ENCODE measurements around the gene JPH2.
"Not testable (repeated sequence)": the region's sequence is repeated elsewhere in the genome, so short reads cannot be mapped to it uniquely, and the experiment has no call there.

JPH2 gene

DNA sequence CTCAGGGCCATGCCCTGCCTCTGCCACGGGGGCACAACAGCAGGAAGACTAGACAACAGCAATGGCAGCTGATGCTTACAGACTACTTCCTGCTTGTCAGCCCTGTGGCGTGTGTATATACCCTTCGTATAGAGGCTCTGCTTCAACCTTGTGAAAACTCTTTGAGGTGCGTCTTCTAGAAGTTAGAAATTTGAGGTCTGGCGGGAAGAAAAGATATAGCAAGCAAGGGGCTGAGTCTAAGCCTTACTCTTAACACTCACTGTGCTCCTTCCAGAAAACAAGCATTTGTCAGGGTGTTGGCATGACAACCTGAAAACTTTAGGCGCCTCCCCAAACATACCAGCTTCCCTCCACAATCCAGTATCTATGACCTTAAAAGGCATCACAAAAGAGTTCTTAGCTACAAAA lies 33.3 kb downstream of the JPH2 start:
- DNase-seq, result peak in 1 of 2 experiments; percentile 22

DNA sequence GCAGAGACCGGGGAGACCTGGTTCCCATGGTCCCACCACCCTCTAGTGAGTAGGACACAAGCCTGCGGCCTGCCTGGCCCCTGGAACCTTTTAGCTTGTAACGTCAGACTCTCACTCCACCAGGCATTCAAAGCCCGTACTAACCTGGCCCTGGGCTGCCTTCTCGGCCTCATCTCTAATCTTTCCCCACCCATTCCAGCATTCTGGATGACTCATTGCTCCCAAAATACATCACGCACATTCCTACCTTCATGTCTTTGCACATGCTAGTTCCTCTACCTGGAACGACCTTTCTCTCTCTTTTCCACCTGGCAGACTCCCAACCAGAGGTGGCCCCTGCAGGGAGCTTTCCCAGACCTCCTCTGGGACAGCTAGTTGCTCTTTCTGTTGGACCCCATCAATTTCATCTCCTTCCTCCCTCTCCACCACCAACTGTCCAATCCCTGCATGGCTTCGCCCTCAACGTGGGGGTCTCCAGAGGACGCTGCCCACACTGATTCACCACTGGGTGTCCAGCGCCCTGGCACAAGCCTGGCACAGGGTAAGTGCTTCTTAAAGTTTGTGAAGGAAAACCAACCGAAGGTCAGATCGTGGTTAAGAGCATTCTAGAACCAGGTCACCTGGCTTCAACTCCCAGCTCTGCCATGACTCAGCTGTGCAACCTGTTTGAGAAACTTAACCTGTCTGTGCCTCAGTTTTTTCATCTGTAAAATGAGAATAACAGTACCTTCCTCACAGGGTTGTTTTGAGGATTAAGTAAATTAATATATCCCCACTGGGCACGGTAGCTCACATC lies 35.2 kb downstream of the JPH2 start:
- no peak for DNase-seq

DNA sequence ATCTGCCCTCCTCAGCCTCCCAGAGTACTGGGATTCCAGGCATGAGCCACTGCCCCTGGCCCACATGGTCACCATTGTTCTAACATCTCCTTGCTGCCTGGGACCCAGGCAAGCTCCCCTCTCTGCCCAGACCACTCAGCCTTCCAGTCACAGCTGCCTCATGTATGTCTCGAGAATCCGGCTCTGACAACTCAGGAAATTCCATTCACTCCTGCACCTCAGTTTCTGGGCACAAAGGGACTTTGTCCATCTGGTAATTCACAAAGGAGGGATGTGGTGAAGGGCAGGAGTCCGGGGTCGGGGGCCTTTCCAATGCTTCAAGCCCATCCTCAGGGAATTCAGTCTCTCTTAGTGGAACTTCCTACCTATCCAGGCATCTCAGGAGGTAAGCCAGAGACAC lies 40.7 kb downstream of the JPH2 start:
- DNase-seq, result no peak

DNA sequence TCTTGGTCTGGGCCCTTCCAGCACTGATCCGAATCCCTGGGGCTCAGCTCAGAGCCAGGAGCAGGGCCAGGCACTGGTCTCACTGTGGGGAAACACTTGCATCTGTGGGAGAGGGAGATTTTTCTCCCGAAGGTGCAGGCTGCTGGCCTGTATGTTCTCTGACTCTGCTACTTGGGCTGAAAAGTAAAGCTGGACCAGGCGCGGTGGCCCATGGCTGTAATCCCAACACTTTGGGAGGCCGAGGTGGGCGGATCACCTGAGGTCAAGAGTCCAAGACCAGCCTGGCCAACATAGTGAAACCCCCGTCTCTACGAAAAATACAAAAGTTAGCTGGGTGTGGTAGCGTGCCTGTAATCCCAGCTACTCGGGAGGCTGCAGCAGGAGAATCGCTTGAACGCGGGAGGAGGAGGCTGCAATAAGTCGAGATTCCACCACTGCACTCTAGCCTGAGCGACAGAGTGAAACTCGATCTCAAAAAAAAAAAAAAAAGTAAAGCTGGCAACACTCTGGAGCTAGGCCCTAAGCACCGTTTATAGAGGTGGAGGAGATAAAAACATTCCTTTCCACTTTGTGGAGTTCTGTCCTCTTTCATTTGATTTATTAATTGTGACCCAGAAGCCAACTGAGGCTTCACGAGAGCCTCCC lies 41.7 kb downstream of the JPH2 start:
- no peak for DNase-seq

DNA sequence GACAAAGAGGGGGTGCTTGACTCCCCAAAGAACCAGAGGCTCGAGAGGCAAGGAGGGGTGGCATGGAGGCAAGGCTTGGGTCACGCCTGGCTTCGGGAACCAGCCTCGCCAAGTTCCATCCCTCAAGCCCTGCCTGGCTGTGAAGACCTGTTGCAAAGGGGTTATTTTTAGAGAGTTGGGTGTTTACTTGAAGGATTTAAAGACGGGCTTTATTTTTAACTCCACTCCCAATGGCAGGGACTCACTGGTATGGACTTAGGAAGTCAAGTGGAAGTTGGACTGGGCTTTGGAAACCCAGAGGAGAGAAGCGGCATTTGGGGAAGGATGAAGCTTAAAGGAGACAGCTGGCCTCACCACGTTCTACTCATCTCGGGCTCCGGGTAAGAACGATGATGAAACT lies 43.1 kb downstream of the JPH2 start:
- no peak for DNase-seq

DNA sequence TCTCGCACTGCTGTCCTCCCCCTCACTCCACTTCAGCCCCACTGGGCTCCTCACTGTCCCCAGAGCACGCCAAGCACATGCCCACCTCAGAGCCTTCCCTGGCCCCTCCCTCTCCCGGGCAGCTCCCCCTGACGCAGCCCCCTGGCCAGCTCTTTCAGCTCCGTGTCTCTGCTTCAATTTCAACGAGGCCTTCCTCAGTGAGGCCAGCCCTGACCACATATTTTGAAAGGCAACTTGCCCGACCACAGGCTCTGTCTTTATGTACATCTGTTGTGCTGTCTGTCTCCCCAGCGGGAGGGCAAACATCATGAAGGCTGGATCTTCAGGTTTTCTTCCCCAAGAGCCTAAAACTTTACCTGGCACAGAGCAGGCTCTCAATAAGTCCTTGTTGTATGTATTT lies 44.6 kb downstream of the JPH2 start:
- no peak for DNase-seq

DNA sequence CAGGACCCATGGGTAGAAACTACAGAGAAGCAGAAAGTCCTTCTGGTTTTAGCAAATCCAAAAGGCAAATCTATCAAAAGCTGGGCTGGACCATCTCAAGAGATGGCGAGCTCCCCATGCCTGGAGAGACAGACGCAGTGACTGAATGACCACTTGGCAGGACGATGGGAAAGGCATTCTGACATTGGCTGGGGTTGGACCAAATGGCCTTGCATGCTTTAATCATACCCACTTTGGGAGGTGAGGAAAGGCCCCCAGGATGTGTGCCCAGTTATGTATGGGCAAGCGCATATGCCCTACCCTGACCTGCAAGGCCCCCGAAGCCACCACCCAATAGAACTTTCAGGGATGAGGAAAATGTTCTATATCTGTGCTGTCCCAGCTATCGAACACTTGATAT lies 45.1 kb downstream of the JPH2 start:
- DNase-seq, result no peak

DNA sequence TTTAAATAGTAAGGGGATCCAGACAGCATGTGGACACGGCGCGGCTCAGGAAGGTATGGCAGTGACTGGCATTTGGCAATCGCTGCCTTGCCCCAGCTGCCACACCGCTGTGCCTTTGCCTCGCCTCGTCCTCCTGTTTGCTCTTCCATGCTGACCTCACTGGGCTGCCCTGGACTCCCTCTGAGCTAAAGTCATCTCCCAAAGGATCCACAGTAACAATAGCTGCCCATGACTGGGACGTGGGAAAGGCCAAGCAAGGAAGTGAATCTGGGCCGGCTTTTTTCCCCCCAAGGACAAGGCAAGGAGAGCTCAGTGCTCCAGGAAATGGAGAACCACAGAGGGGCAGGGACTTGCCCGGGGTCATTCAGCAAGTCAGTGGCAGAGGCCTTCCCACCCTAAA lies 48.1 kb downstream of the JPH2 start:
- no peak for DNase-seq

DNA sequence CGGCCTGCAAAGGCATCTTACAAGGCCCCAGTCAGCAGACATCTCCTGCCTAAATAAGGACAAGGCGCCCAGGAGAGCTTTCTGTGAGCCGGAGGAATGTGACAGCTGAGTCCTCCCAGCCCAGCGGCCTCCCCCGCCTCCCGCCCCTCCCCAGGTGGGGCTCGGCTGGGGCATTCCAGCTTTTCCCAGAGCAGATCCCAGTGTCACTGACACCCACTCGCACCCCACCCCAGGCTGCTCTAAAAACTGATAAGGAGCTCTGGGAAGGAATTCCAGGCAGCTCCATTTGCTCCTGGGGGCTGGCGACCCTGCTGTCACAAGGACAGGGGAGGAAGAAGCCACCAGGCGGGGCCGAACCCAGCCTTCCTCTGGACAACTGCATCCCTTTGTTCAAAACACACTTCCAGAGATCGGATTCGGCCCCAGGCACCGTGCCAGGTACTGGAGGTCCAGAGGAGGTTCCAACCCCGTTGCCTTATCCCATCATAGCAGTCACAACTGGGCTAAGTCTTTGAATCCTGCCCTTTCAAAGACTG lies 49.7 kb downstream of the JPH2 start:
- DNase-seq, result no peak

DNA sequence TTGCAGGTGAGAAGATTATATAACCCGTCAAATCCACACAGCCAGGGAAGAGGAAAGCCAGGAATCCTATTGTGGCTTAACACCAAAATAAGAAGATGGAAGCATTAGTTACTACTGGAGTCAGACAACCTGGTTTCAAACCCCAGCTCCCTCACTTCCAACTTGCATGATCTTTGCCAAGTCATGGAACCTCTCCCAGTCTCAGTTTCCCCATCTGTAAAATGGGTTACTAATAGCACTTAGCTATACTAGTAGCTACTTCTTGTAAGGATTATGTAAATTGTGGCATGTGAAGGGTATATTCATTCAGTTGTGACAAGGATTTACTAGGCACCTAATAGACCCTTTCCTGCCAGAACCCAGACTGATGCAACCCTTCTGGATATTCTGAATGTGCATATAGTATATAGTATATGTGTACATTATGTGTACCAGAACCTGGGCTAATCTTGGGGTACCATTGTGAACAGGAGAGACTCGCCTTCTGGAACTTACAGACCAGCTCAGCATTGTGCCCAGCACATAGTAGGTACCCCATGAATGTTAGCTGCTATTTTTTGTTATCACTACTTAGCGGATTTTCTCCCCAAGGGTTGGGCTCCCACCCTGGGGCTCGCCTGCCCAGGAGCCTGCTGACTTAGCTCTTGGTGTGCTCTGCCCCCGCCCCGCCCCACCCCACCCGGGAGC lies 50.3 kb downstream of the JPH2 start:
- no peak for DNase-seq

DNA sequence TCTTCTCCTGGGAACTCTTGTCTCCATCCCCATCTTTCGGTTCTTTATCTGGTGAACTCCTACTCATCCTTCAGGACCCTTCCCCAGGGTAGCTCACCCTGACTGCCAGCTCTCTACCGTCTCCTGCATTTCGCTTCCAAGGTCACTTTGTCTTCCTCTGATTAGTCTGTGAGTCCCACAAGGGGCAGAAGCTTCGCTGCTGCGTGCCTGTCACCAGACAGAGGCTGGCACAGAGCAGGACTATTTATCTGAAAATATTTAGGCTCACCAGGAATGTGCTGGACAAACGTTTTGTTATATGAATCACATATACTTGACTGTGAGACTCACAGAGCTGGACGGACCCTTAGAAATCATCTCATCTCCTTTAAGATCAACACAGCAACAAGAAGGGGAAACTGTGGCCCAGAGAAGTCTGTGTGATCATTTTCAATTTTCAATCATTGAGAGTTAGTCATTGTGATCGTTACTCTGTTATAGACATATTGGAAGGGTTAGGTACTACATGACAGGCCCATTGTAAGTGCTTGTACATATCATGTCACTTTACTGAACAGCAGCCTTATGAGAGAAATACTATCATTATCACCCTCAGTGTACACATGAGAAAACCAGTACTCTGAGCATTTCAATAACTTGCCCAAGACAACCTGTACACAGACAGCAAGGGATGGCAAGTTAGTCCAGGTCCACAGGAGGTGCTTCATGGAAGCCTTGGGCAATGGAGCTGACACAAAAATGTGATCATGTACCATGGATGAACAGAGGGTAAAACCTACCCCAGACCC lies 51.4 kb downstream of the JPH2 start:
- no peak for DNase-seq

DNA sequence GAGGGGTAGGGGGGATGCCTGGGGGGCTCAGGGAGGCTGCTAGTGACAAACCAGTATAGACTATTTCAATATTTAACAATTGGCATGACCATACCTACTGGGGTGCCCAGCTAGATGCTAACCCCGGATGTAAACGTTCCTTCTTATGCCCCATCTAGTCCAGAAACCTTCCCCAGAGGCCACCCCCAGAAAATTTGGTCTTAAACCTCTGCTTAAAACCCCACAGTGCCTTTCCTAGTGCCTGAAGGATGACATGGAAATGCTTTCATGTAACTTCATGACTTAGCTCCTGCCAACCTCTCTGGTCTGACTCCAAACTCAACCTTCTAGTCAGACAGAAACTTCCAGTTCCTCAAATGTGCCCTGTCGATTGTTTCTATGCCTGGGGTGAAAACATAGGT lies 52.0 kb downstream of the JPH2 start:
- peak in 1 of 2 experiments; percentile 35 for DNase-seq

DNA sequence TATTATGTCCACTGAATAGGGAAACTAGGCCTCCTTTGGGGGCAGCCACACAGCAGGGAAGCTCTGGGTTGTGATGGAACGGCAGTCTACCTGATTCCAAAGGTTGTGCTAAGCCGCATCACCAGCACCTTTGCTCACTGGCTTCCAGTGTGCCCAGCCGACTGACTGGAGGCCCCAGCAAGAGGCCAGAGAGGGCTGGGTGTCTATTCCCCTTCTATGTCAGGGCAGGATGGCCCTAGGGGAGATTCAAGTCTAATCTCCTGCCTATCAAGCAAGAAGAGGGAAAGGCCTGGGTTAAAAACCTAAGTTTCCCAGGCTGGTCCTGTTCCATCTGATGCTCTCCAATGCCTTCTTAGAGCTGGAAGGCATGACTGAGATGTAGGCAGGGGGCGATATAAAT lies 53.6 kb downstream of the JPH2 start:
- DNase-seq, result no peak

DNA sequence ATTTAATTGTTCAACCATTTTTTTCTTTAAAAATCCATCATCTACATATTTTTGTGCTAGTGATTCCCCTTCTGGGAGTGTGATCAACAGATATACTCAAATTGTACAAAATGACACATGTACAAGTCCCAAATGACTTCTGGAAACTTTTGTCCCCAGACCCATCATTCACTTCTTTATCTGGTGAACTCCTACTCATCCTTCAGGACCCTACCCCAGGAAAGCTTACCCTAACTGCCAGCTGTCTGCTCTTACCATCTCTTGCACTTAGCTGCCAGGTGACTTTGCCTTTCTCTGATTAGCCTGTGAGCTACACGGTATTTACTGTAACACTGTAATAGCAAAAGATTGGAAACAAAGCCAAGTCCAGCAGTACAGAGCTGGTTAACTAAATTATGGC lies 55.3 kb downstream of the JPH2 start:
- DNase-seq, result no peak

DNA sequence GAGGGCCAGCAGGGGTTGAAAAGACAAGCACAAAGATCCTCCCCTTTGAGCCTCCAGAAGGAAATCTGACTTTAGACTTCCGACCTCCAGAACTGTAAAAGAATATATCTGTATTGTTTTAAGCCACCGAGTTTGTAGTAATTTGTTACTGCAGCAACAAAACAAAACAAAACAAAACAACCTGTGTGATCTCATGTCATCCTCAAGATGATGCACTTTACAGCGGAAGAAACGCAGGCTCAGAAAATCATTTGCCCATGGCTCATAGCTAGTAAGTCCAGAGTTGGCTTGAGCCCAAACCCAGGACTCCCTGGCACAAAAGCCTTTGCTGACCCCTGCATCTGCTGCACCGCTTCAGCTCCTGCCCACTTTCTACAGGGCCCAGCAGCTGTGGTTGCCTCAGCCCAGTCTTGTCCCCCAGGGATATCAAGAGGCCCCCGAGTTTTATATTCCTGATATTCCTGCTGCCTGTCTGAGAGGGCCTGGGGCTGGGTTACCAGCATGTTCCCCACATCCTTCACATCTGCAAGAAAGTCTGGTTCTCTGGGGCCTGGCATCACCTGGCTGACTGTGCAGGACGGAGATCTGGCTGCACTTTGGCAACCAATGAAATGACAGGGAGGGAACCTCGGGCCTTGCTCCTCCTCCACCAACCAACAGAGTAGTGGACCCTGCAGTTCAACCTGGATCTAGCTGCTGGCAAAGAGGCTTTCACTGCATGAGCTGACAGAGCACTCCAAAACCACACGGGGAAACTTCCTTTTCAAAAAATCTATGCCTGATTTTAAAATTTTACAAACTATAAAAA lies 56.9 kb downstream of the JPH2 start:
- no peak for DNase-seq

DNA sequence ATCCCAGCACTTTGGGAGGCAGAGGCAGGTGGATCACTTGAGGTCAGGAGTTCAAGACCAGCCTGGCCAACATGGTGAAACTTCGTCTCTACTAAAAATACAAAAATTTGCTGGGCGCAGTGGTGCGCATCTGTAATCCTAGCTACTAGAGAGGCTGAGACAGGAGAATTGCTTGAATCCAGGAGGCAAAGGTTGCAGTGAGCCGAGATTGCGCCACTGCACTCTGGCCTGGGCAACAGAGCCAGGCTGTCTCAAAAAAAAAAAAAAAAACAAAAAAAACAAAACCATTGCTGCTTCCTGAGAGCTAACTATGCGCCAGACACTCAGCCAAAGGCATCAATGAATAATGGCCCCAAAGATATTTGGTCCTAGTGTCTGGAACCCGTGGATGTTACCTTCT lies 57.7 kb downstream of the JPH2 start:
- DNase-seq, result not testable (repeated sequence)

DNA sequence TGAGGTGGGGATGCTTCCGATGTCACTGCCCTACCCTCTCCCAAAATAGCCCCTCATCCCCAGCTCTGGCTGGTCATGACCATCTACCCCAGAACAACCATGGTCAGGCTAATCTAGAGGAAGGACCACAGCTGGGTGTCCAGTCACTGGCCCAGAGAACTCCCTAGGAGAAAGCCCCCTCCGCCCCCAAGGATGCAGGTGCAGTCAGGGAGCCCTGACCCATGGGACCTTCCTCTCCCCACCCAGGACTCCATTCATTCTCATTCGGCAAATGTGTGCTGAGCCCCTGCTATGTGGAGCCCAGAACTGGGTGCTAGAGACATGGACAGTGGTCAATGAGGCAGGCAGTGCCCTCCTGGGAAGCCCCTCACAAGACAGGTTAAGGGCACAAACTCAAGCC lies 60.5 kb downstream of the JPH2 start:
- no peak for DNase-seq

DNA sequence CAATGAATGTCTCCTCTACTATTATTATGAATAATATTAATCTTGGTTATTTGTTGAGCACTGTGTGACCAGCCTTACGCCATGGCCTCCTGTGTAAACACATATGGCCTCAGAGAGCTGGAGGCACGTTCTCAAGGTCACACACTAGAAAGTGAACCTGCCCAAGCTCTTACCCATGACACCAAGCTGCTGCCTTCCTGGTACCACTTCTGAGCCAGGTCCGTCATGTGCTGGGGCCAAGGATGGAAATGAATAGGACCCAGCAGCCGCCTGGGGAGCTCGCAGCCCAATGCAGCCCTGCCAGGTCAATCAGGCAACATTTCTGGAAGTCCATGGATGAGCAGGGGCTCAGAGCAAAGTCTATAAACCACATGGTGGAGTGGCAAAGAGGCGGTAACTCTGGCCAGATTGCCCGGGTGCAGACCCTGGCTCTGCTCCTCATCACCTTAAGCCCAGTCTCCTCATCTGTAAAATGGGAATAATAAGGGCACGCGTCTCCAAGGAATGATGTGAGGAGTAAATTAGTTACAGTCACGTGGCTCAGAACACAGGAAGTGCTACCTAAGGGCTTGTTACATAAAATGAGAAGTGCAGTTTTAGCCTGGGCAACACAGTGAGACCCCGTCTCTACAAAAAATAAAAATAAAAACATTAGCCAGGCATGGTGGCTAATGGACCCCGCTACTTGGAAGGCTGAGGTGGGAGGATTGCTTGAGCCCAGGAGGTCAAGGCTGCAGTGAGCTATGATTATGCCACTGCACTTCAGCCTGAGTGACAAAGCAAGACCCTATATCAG lies 61.5 kb downstream of the JPH2 start:
- DNase-seq, result no peak

DNA sequence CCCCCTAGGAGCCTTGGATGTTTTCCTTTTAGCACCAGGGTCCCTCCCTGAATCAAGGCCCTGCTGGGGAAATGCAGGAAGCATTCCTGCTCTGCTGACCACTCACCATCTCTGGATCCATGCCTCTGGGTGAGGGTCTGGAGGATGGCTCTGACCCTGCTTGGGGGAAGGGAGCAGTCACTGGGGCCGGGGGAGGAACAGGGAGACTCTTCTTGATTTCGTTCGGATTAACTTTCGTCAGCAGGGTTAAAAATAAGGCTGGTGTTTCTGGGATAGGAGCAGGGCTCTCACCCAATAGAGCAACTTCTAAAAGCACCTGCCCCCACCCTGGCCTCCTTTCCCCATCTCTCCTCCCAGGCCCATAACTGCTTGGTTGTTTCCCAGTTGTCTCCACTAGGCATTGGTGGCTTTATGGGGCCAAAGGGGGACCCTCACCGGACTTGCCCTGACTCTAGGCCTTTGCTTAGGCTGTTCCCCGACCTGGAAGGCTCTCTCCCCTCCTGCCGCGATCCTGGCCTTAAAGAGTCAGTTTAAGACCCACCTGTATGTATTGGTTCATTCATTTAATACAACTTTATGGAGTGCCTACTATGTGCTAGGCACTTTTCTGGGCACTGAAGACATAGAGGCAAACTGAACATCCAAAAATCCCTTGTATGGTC lies 63.0 kb downstream of the JPH2 start:
- DNase-seq, result no peak

DNA sequence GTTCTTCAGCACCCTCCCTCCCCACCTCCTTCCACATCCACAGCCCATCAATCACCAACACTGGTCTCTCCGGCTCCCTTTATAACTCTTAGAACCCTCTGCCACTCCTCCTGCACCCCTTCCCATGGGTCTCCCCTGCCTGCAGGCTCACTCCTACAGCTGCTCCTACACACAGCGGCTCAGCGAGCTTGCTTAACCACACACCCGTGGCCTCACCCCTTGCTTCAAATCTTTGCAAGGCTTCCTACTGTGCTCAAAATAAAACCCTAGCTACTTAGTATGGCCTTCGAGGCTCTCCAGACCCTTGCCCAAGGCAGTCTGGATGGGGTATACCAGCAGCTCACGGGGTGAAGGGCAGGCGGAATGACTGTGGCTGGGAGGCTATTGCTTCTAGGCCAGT lies 63.7 kb downstream of the JPH2 start:
- no peak for DNase-seq

All from activated T-cell treated with anti-CD3 and anti-CD28 coated beads, Interleukin-2, amount 50 U/mL, for 48 hours (primary cell).